Fibroblast of peridontal ligament (primary cell): Measurements from ENCODE around the gene SMIM32.
A peak's percentile ranks its signal among the peaks of the same experiment; 100 is the strongest.

Experiments
- DNase-seq: peaks from one replicate; pipeline ENCODE4 v3.0.0-alpha.2; 2010; ENCODE audit errors: extremely low read depth

The SMIM32 gene

GRCh38 chr5:136192526-136193321 is at the start of gene SMIM32:
Gene SMIM32 (minus strand): TSS chr5:136193162. CDS start chr5:136192524, 638 bp downstream.
- DNase-seq = no peak

GRCh38 chr5:136242611-136243010 is 49.6 kb upstream of the SMIM32 start:
- DNase-seq = no peak

GRCh38 chr5:136242136-136242535 is 49.2 kb upstream of the SMIM32 start:
- DNase-seq = no peak

GRCh38 chr5:136240894-136241293 is 47.9 kb upstream of the SMIM32 start:
- no peak for DNase-seq

- DNase-seq = no peak
Observed at GRCh38 chr5:136236479-136237083, 43.6 kb upstream of the SMIM32 start.

- no peak for DNase-seq
Observed at GRCh38 chr5:136235321-136235720, 42.4 kb upstream of the SMIM32 start.

- DNase-seq = no peak
Observed at GRCh38 chr5:136232316-136232715, 39.4 kb upstream of the SMIM32 start.

- DNase-seq = no peak
Observed at GRCh38 chr5:136230176-136230575, 37.2 kb upstream of the SMIM32 start.

- no peak for DNase-seq
Observed at GRCh38 chr5:136228136-136228757, 35.3 kb upstream of the SMIM32 start.

GRCh38 chr5:136226401-136226800 is 33.4 kb upstream of the SMIM32 start:
- DNase-seq = no peak

- no peak for DNase-seq
Observed at GRCh38 chr5:136225796-136226195, 32.8 kb upstream of the SMIM32 start.

GRCh38 chr5:136222580-136223235 is 29.7 kb upstream of the SMIM32 start:
- no peak for DNase-seq

- no peak for DNase-seq
Observed at GRCh38 chr5:136221340-136221739, 28.4 kb upstream of the SMIM32 start.

GRCh38 chr5:136216230-136216629 is 23.3 kb upstream of the SMIM32 start:
- DNase-seq = no peak

GRCh38 chr5:136215812-136216211 is 22.9 kb upstream of the SMIM32 start:
- no peak for DNase-seq

- no peak for DNase-seq
Observed at GRCh38 chr5:136213919-136214493, 21.0 kb upstream of the SMIM32 start.

- peak; percentile 53 for DNase-seq
Observed at GRCh38 chr5:136212252-136212721, 19.3 kb upstream of the SMIM32 start.

GRCh38 chr5:136211282-136212040 is 18.5 kb upstream of the SMIM32 start:
- no peak for DNase-seq

- DNase-seq = no peak
Observed at GRCh38 chr5:136210259-136210658, 17.3 kb upstream of the SMIM32 start.

GRCh38 chr5:136209346-136209910 is 16.5 kb upstream of the SMIM32 start:
- DNase-seq = no peak

- DNase-seq = no peak
Observed at GRCh38 chr5:136208916-136209315, 16.0 kb upstream of the SMIM32 start.
